H1 (cell line): ENCODE results near the gene PYGB. TPM values are rescaled to one million over a fixed set of nuclear protein-coding genes. Genes with fewer than 3 reads are reported as not detected.
A peak's percentile ranks its signal among the peaks of the same experiment; 100 is the strongest.

Source experiments
- CTCF ChIA-PET: fragments of 300-600 bp; sonication (Branson Sonifier 250); formaldehyde crosslinking; loops from one replicate; lab custom pipeline; 2021; ENCODE audit not compliant: partially characterized antibody; lab: Charles Lee
- POLR2A ChIA-PET: fragments of 300-600 bp; sonication (Branson Sonifier 250); formaldehyde crosslinking; loops from one replicate; lab custom pipeline; 2021; ENCODE audit warnings: inconsistent platforms; ENCODE audit not compliant: partially characterized antibody; lab: Charles Lee
- DNase-seq, 2 experiments: peaks; one replicate each; pipeline versions ENCODE4 v3.0.0 to v3.0.0-alpha.2; 2010 to 2022; ENCODE audit warnings: low spot score in 2 of 2, low read depth in 1 of 2, mixed read lengths in 1 of 2
- FAIRE-seq: peaks from 2 replicates; lab custom pipeline; 2011; peaks lifted over from hg19 to GRCh38; lab: Jason Lieb, UNC
- H2AFZ ChIP-seq: 2 replicates; pipeline ENCODE4 v1.8.1; 2012; ENCODE audit warnings: low read length, inconsistent platforms
- H2AK5ac ChIP-seq: 2 replicates; pipeline ENCODE4 v1.6.1; 2013; ENCODE audit warnings: low read depth, low read length
- H2BK120ac ChIP-seq: replicated peaks from 2 replicates; pipeline ENCODE3; 2013; ENCODE audit warnings: low read depth, low read length, inconsistent platforms
- H2BK12ac ChIP-seq: 2 replicates; pipeline ENCODE4 v1.6.1; 2013; ENCODE audit warnings: low read depth, low read length
- H2BK15ac ChIP-seq: 2 replicates; pipeline ENCODE4 v1.6.1; 2013; ENCODE audit warnings: low read length
- H2BK20ac ChIP-seq: 2 replicates; pipeline ENCODE4 v1.6.1; 2013; ENCODE audit warnings: low read length
- H2BK5ac ChIP-seq: 2 replicates; pipeline ENCODE4 v1.6.1; 2013; ENCODE audit warnings: low read depth, low read length
- H3K14ac ChIP-seq: 2 replicates; pipeline ENCODE4 v1.6.1; 2013; ENCODE audit warnings: inconsistent platforms; ENCODE audit not compliant: insufficient read length
- H3K18ac ChIP-seq: 2 replicates; pipeline ENCODE4 v1.6.1; 2013; ENCODE audit warnings: low read length; ENCODE audit errors: extremely low read depth
- H3K23ac ChIP-seq: 2 replicates; pipeline ENCODE4 v1.6.1; 2013; ENCODE audit warnings: inconsistent platforms; ENCODE audit not compliant: insufficient read length
- H3K23me2 ChIP-seq: 2 replicates; pipeline ENCODE4 v1.6.1; 2013; ENCODE audit warnings: low read depth, low read length
- H3K27ac ChIP-seq: 2 replicates; pipeline ENCODE4 v1.6.1; 2011; ENCODE audit warnings: low read depth, low read length, inconsistent platforms
- H3K27me3 ChIP-seq, 4 experiments: replicated peaks in 1 of 4; 1 replicate in 1 of 4; 2 replicates in 3 of 4; pipeline versions ENCODE4 v1.6.1 to v1.8.1; 2011 to 2013; ENCODE audit warnings: low read length in 3 of 4, mild to moderate bottlenecking in 3 of 4, inconsistent platforms in 2 of 4, mixed read lengths in 2 of 4, moderate library complexity in 1 of 4; ENCODE audit not compliant: control insufficient read depth in 3 of 4, insufficient read depth in 3 of 4; ENCODE audit errors: extremely low read depth in 1 of 4
- H3K36me3 ChIP-seq, 4 experiments: 2 replicates each; pipeline versions ENCODE4 v1.6.1 to v1.8.1; 2011 to 2013; ENCODE audit warnings: mild to moderate bottlenecking in 4 of 4, low read length in 3 of 4, moderate library complexity in 2 of 4, control low read depth in 1 of 4, inconsistent platforms in 1 of 4; ENCODE audit not compliant: insufficient read depth in 4 of 4, control insufficient read depth in 2 of 4
- H3K4ac ChIP-seq: replicated peaks from 2 replicates; pipeline ENCODE3; 2013; ENCODE audit warnings: low read length, low read depth, mixed read lengths, inconsistent platforms; ENCODE audit not compliant: insufficient read length
- H3K4me1 ChIP-seq, 4 experiments: replicated peaks in 1 of 4; 1 replicate in 1 of 4; 2 replicates in 3 of 4; pipeline versions ENCODE4 v1.6.1 to v1.8.1; 2011 to 2013; ENCODE audit warnings: low read length in 3 of 4, inconsistent platforms in 2 of 4, mixed read lengths in 1 of 4; ENCODE audit not compliant: insufficient read depth in 4 of 4, control insufficient read depth in 3 of 4
- H3K4me2 ChIP-seq, 2 experiments: 2 replicates each; pipeline versions ENCODE4 v1.6.1 to v1.8.1; 2011 to 2013; ENCODE audit warnings: low read depth in 2 of 2, low read length in 2 of 2, control low read depth in 1 of 2, inconsistent platforms in 1 of 2, mild to moderate bottlenecking in 1 of 2; ENCODE audit not compliant: insufficient read depth in 1 of 2
- H3K4me3 ChIP-seq, 4 experiments: fragments of 200-600, 300-600 bp in 1 of 4; sonication (generic), shearing (Covaris generic), sonication (Bioruptor Twin) in 1 of 4; 2 replicates each; pipeline versions ENCODE4 v1.5.1 to v1.8.1; 2011 to 2016; ENCODE audit warnings: low read length in 4 of 4, low read depth in 3 of 4, control low read depth in 2 of 4, inconsistent platforms in 2 of 4, mild to moderate bottlenecking in 2 of 4, mixed read lengths in 1 of 4, moderate library complexity in 1 of 4; ENCODE audit not compliant: insufficient read depth in 2 of 4; ENCODE audit errors: extremely low read depth in 1 of 4
- H3K56ac ChIP-seq: replicated peaks from 2 replicates; pipeline ENCODE3; 2013; ENCODE audit warnings: low read depth, mild to moderate bottlenecking, mixed read lengths, low read length, inconsistent platforms; ENCODE audit not compliant: insufficient read length
- H3K79me1 ChIP-seq: 2 replicates; pipeline ENCODE4 v1.6.1; 2013; ENCODE audit warnings: low read depth, low read length, control low read depth
- H3K79me2 ChIP-seq, 2 experiments: 2 replicates each; pipeline versions ENCODE4 v1.6.1 to v1.8.1; 2012 to 2013; ENCODE audit warnings: low read length in 2 of 2, mild to moderate bottlenecking in 2 of 2, inconsistent platforms in 1 of 2; ENCODE audit not compliant: insufficient read depth in 2 of 2, control insufficient read depth in 1 of 2
- H3K9ac ChIP-seq, 4 experiments: replicated peaks in 1 of 4; 1 replicate in 1 of 4; 2 replicates in 3 of 4; pipeline versions ENCODE4 v1.6.1 to v1.8.1; 2011 to 2013; ENCODE audit warnings: low read depth in 3 of 4, low read length in 3 of 4, control low read depth in 2 of 4, mild to moderate bottlenecking in 2 of 4, moderate library complexity in 2 of 4, inconsistent platforms in 1 of 4; ENCODE audit errors: extremely low read depth in 1 of 4
- H3K9me3 ChIP-seq, 2 experiments: 2 replicates each; pipeline versions ENCODE4 v1.6.1 to v1.8.1; 2012 to 2013; ENCODE audit warnings: mild to moderate bottlenecking in 2 of 2, moderate library complexity in 2 of 2, control low read depth in 1 of 2, inconsistent platforms in 1 of 2, low read depth in 1 of 2, low read length in 1 of 2, mixed read lengths in 1 of 2; ENCODE audit not compliant: insufficient read depth in 2 of 2
- H4K20me1 ChIP-seq, 2 experiments: replicated peaks in 1 of 2; 2 replicates each; pipeline versions ENCODE3 to v1.8.1; 2011 to 2013; ENCODE audit warnings: inconsistent platforms in 2 of 2, low read length in 2 of 2, mild to moderate bottlenecking in 1 of 2; ENCODE audit not compliant: insufficient read depth in 2 of 2, control insufficient read depth in 1 of 2
- H4K5ac ChIP-seq: 2 replicates; pipeline ENCODE4 v1.6.1; 2013; ENCODE audit warnings: low read length, low read depth, mixed read lengths, inconsistent platforms; ENCODE audit not compliant: insufficient read length
- H4K8ac ChIP-seq: 2 replicates; pipeline ENCODE4 v1.8.0; 2013; ENCODE audit warnings: mild to moderate bottlenecking, moderate library complexity, low read length, inconsistent platforms; ENCODE audit not compliant: insufficient read depth; ENCODE audit errors: extremely low read depth
- H4K91ac ChIP-seq: replicated peaks from 2 replicates; pipeline ENCODE3; 2013; ENCODE audit warnings: low read length, mixed read lengths, inconsistent platforms; ENCODE audit not compliant: insufficient read length
- ASH2L ChIP-seq: fragments of 200-600, 300-600 bp; sonication (generic); IDR thresholded peaks from one replicate; pipeline ENCODE4 v1.7.1; 2017; ENCODE audit warnings: low read length
- KDM4A ChIP-seq: IDR thresholded peaks from one replicate; pipeline ENCODE4 v1.7.1; 2012; ENCODE audit warnings: low read depth, mild to moderate bottlenecking, moderate library complexity, low read length, inconsistent platforms; ENCODE audit not compliant: severe bottlenecking
- WGBS, 2 experiments: shearing (Covaris generic) in 1 of 2; methylation state at CpG; one replicate each; pipeline versions ENCODE4 v1.1.6 to v1.1.7; 2013 to 2015; ENCODE audit warnings: low lambda C conversion rate in 2 of 2, mixed read lengths in 2 of 2, inconsistent platforms in 1 of 2, low coverage in 1 of 2, missing lambda C conversion rate in 1 of 2; ENCODE audit not compliant: insufficient replicate concordance in 2 of 2, insufficient coverage in 1 of 2, insufficient read length in 1 of 2; ENCODE audit errors: extremely low coverage in 1 of 2, missing lambda C conversion rate in 1 of 2; 5-methylcytosine and 5-hydroxymethylcytosine counted together
- polyA plus RNA-seq, 7 experiments: library from polyadenylated mRNA; depleted of rRNA in 3 of 7; stranded (reverse) in 5 of 7; unstranded in 2 of 7; fragments of >200 nt in 5 of 7; fragments of 200-250 nt in 2 of 7; gene quantifications; 1 replicate in 5 of 7; 2 replicates in 1 of 7; 4 replicates in 1 of 7; pipeline versions ENCODE4 v1.2.1 to v1.2.3, GENCODE V29; 2011 to 2013; ENCODE audit warnings: missing spikeins in 2 of 7, mixed read lengths in 2 of 7
- total RNA-seq: library from RNA; stranded (reverse); fragmentation: NEBNext Ultra II Directional; extraction: Animal tissue kit (Norgen Biotek cat#: 25700); gene quantifications from 2 replicates; pipeline ENCODE4 v1.2.1, GENCODE V29; 2021
- TF ChIP-seq, protein P1 (sequence below): IDR thresholded peaks from 2 replicates; pipeline ENCODE4 v1.6.1; 2012; ENCODE audit warnings: inconsistent platforms
- TF ChIP-seq, protein P2 (sequence below): IDR thresholded peaks from 2 replicates; pipeline ENCODE4 v1.6.1; 2011; ENCODE audit warnings: low read length, improper control_type of control experiment
- TF ChIP-seq, protein P3 (sequence below): IDR thresholded peaks from 2 replicates; pipeline ENCODE4 v1.6.1; 2012; ENCODE audit warnings: low read length, inconsistent platforms

The PYGB gene
- total and polyA plus RNA-seq, 2 of the 8 experiments (the other 6 are each of a cell fraction or from before 2014, with no cell fraction given) = 26.6 to 56.0 TPM

DNA sequence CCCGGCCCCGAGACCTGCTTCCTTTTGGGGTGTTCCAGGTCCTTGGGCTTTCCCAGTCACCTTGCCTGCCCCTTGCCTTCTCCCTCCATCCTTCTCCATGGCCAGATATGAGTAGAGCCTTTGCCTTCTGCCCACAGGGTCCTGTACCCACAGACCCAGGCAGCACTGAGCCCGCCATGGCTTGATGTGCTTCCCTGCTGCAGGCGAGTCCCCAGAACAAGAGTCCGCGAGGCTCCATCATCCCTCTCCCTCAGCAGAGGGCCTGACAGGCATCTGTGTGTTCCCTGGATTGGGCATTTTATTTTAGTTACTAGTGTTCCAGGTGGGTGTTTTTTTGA lies 21.9 kb downstream of the PYGB start:
- H3K14ac ChIP-seq = no peak overlapping the region
- no peak overlapping the region for H3K4me2 ChIP-seq
- no peak overlapping the region for H3K23ac ChIP-seq
- H3K79me1 ChIP-seq = peaks cover 2% of the 10 kb centered on the region
- H3K23me2 ChIP-seq = no peaks in the 10 kb centered on the region
- no peak overlapping the region for H4K8ac ChIP-seq
- no peak overlapping the region for H3K27ac ChIP-seq
- POLR2A ChIA-PET = interaction anchor here (1.6 kb wide), 1 partner anchor 9 kb away, joined by 5 read pairs; no protein-coding TSS in a partner anchor
- H2AFZ ChIP-seq = no peak overlapping the region
- TF ChIP-seq, protein P1, sequence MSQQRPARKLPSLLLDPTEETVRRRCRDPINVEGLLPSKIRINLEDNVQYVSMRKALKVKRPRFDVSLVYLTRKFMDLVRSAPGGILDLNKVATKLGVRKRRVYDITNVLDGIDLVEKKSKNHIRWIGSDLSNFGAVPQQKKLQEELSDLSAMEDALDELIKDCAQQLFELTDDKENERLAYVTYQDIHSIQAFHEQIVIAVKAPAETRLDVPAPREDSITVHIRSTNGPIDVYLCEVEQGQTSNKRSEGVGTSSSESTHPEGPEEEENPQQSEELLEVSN = no peak
- TF ChIP-seq KDM4A (no peak), ASH2L (no peak)
- TF ChIP-seq, protein P2, sequence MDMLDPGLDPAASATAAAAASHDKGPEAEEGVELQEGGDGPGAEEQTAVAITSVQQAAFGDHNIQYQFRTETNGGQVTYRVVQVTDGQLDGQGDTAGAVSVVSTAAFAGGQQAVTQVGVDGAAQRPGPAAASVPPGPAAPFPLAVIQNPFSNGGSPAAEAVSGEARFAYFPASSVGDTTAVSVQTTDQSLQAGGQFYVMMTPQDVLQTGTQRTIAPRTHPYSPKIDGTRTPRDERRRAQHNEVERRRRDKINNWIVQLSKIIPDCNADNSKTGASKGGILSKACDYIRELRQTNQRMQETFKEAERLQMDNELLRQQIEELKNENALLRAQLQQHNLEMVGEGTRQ = no peak
- TF ChIP-seq, protein P3, sequence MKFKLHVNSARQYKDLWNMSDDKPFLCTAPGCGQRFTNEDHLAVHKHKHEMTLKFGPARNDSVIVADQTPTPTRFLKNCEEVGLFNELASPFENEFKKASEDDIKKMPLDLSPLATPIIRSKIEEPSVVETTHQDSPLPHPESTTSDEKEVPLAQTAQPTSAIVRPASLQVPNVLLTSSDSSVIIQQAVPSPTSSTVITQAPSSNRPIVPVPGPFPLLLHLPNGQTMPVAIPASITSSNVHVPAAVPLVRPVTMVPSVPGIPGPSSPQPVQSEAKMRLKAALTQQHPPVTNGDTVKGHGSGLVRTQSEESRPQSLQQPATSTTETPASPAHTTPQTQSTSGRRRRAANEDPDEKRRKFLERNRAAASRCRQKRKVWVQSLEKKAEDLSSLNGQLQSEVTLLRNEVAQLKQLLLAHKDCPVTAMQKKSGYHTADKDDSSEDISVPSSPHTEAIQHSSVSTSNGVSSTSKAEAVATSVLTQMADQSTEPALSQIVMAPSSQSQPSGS = no peak
- H3K27me3 ChIP-seq = no peaks in the 10 kb centered on the region
- no peak overlapping the region for H3K18ac ChIP-seq
- no peak overlapping the region for H2BK12ac ChIP-seq
- H3K4ac ChIP-seq = no peak overlapping the region
- no peak overlapping the region for H2BK15ac ChIP-seq
- no peak overlapping the region for H4K5ac ChIP-seq
- no peak overlapping the region for H2BK5ac ChIP-seq
- DNase-seq (peak in 1 of 2 experiments; percentile 37), FAIRE-seq (no peak)
- no peak overlapping the region for H2BK20ac ChIP-seq
- peaks cover 5 to 23% (median 13%) of the 10 kb centered on the region in 4 experiments; a peak in 7 of 8 replicates for H3K36me3 ChIP-seq
- no peak overlapping the region for H3K56ac ChIP-seq
- H3K9ac ChIP-seq = no peak overlapping the region
- CTCF ChIA-PET = interaction anchor here (1.3 kb wide), 1 partner anchor 12 kb away, joined by 3 read pairs; no protein-coding TSS in a partner anchor
- H2AK5ac ChIP-seq = no peak overlapping the region
- H4K20me1 ChIP-seq = peaks cover 0 to 5% of the 10 kb centered on the region in 2 experiments
- no peak overlapping the region for H2BK120ac ChIP-seq
- no peaks in the 10 kb centered on the region for H3K79me2 ChIP-seq
- H3K9me3 ChIP-seq = no peaks in the 10 kb centered on the region
- H3K4me3 ChIP-seq = no peak overlapping the region
- WGBS, 2 experiments = 91% methylated on average over 6 of the region's 6 CpGs; no CpG with 5 or more reads in 1 of the 2 experiments
- no peak overlapping the region for H4K91ac ChIP-seq
- H3K4me1 ChIP-seq = no peaks in the 10 kb centered on the region; a peak in 2 of 7 replicates
